ENCODE results near the gene RABGAP1L.
"Not testable (repeated sequence)": the region's sequence is repeated elsewhere in the genome, so short reads cannot be mapped to it uniquely, and the experiment has no call there.

The RABGAP1L gene

GRCh38 chr1:174682419-174683008, 523.2 kb downstream of the RABGAP1L start:
- no peak for DNase-seq

DNA sequence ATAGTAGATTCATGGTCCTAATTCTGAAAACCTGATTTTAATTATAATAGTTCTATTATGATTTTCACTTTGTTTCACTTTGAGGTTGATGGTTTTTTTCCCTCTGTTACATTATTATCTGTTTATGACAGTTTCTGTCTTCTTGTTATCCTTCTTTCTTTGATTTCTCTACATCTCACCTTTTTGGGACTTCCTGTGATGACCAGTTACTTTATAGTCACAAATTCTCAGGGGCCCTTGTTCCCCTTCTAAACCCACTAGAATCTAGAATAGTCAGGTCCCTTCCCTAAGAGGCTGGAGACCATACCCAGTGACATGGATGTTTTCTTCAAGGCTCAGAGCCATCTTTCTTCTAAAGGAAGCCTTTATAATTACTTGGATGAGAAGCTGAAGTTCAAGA, 526.9 kb downstream of the RABGAP1L start:
- no peak for DNase-seq

- no peak for DNase-seq
Observed at GRCh38 chr1:174689524-174689923, 530.2 kb downstream of the RABGAP1L start.

DNA sequence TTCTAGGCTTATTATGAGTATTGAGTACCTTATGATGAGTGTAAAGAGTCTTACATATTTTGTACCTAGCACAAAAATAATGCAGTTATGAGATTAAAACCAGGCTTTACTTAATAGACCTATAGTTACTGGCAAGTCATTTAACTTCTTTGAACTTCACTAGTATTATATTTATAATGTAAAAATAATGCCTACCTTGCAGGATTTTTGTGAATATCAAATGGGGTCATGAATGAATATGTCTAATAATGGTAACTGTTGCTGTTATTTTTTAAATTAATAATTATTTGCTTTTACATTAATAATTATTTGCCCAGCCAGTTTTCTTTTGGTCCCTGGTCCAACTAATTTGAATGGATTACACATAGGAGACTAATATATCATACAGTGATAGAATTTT, 530.9 kb downstream of the RABGAP1L start:
- DNase-seq, result no peak

DNA sequence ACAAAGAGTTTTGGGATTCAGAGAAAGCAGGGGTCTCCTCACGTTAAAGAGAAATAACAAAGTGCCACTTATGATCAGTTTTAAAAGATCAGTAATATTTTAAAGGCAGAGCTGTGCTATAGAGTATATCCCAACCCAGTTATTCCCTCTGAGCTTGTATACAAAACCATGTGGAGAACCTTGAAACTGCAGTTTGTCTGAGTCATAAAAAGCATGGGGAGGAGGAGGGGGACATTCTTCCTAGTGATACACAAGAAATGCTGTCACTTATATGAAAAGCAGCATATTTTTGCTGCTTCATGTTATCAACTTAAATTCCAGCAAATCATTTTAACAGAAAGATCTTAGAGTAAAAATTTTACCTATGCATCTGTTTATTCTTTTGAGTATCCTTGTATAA, 533.0 kb downstream of the RABGAP1L start:
- DNase-seq, result no peak

- no peak for DNase-seq
Observed at GRCh38 chr1:174693085-174693484, 533.8 kb downstream of the RABGAP1L start.

GRCh38 chr1:174693539-174693938, 534.2 kb downstream of the RABGAP1L start:
- not testable (repeated sequence) for DNase-seq

- DNase-seq, result no peak
Observed at GRCh38 chr1:174696026-174696821, 536.9 kb downstream of the RABGAP1L start.

DNA sequence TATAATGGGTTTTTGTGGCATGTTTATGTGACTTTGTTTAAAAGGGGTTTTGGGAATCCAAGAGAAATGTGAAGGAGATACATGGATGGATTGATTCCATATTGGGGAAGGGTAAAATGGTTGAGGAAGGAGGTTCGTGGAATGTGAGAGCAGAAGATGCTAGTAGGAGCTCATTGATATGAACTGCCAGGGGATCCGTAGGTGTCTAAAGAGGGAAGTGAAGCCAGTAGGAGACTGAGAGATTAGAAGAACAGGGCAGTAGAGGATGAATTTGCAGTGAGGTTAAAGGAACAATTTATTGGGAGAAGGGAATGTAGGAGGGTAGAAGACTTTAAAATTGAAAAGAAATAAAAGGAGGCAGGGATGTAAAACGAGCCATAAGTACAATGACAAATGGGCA, 541.0 kb downstream of the RABGAP1L start:
- no peak for DNase-seq

DNA sequence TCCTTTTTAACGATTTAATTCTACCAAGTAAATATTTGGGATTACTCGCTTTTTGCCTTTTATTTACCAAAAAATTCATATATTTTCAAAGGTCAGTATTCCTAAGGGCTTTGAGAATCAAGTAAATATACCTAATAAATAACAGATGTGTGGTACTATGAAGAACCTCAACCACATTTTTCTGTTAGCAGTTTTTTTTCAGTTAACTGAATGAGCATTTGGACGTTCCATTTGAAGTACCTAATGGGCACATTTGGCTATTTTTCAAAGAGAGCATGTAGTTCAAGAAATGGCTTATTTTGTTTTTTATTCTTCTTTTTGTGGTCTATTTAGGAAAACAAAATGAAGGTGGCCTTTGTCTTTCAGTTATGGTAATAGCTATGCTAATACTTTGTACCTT, 541.5 kb downstream of the RABGAP1L start:
- no peak for DNase-seq

GRCh38 chr1:174701565-174701964, 542.2 kb downstream of the RABGAP1L start:
- DNase-seq, result no peak

GRCh38 chr1:174702011-174702410, 542.7 kb downstream of the RABGAP1L start:
- DNase-seq, result no peak

DNA sequence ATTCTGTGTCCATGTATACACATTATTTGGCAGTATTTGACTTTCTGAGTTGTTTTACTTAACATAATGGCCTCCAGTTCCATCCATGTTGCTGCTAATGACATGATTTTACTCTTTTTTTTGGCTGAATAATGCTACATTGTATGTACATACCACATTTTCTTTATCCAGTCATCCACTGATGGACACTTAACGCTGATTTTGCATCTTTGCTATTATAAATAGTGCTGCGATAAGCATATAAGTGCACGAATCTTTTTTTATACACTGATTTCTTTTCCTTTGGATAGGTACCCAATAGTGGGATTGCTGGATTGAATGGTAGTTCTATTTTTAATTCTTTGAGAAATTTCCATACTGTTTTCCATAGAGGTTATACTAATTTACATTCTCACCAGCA, 544.0 kb downstream of the RABGAP1L start:
- DNase-seq, result no peak

GRCh38 chr1:174704300-174704699, 545.0 kb downstream of the RABGAP1L start:
- DNase-seq, result no peak

DNA sequence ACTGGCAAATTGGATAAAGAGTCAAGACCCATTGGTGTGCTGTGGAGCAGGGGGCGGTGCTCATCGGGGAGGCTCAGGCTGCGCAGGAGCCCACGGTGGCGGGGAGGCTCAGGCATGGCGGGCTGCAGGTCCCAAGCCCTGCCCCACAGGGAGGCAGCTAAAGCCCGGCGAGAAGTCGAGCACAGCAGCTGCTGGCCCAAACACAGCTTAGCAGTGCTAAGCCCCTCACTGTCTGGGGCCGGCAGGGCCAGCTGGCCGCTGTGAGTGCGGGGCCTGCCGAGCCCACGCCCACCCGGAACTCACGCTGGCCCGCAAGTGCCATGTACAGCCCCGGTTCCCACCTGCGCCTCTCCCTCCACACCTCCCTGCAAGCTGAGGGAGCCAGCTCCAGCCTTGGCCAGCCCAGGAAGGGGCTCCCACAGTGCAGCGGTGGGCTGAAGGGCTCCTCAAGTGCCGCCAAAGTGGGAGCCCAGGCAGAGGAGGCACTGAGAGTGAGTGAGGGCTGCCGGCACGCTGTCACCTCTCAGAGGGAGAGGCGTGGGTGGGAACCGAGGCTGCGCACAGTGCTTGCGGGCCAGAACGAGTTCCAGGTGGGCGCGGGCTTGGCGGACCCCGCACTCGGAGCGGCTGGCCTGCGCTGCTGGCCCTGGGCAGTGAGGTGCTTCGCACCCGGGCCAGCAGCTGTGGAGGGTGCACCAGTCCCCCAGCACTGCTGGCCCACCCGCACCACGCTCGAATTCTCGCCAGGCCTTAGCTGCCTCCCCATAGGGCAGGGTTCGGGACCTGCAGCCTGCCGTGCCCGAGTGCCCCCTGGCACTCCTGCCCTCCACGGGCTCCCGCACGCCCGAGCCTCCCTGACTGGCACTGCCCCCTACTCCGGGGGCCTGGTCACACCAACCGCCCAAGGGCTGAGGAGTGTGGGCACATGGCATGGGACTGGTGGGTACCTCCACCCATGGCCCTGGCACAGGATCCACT, 551.8 kb downstream of the RABGAP1L start:
- DNase-seq, result no peak

DNA sequence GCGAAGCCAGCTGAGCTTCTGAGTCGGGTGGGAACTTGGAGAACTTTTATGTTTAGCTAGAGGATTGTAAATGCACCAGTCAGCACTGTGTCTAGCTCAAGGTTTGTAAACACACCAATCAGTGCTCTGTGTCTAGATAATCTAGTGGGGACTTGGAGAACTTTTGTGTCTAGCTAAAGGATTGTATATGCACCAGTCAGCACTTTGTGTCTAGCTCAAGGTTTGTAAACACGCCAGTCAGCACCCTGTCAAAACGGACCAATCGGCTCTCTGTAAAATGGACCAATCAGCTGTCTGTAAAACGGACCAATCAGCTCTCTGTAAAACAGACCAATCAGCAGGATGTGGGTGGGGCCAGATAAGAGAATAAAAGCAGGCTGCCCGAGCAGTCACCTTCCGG, 552.5 kb downstream of the RABGAP1L start:
- DNase-seq, result not testable (repeated sequence)

DNA sequence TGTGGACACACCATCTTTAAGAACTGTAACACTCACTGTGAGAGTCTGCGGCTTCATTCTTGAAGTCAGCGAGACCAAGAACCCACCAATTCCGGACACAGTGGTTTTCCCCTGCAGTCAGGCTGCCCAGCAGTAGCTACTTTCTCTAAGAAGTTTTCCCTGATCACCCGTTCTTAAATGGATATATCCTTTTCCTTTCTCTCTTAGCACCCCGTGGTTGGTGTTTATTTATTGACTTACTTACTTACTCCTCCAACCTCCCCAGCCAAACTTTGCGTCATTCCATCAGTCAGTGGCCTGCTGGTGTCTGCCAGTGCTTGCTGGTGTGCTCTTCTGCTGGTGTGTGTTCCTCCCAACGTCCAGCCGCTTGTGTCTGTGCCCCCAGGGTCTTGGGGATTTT, 553.2 kb downstream of the RABGAP1L start:
- DNase-seq, result no peak

DNA sequence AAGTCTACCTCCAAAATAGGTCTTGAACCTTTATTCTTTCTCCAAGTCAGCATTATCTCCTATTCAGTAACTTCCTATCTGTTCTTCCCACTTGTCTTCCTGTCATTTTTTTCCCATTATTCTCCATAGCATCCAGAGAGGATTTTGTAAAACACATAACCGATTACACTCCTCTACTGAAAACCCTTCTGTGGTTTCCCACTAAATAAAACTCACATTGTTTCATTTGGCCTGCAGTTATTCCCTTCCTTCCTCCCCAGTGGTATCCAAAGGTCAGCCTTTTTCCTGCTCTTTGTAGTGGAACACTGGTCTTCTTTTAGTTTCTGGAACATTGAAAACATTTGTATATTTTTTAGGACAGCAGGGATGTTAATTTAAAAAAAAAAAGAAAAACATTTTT, 554.5 kb downstream of the RABGAP1L start:
- no peak for DNase-seq

DNA sequence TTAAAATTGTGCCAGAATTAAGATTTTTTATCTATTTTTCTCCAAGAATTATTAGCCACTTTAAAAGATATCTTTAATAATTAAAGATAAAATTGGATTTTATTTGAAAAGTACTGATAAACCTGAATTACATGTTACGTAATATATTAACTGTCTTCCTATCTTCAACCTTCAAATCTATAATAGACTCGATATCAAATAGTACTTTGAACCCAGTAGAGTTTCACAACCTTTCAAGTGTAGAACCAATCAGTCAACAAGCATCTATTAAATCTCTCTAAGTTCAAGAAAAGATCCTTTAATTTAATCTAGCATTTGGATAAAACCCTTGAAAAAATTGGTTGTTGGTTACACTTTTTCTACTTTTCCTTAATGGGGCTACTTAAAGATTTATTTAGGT, 559.9 kb downstream of the RABGAP1L start:
- no peak for DNase-seq

DNA sequence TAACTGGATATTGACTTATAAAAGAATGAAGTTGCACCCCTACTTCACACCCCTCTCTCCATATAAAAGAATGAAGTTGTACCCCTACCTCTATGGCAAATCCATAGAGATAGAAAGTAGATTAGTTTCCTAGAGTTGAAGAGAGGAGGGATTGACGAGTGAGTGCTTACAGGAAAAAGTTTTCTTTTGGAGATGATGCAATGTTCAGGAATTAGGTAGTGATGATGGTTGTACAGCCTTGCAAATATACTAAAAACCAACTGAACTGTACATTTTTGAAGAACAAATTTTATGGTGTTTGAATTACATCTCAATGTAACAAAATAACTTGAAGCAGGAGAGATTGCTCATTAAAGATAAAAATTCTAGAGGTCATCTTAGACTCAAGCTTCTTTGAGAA, 561.3 kb downstream of the RABGAP1L start:
- DNase-seq, result no peak

GRCh38 chr1:174721246-174721645, 561.9 kb downstream of the RABGAP1L start:
- DNase-seq, result no peak

DNA sequence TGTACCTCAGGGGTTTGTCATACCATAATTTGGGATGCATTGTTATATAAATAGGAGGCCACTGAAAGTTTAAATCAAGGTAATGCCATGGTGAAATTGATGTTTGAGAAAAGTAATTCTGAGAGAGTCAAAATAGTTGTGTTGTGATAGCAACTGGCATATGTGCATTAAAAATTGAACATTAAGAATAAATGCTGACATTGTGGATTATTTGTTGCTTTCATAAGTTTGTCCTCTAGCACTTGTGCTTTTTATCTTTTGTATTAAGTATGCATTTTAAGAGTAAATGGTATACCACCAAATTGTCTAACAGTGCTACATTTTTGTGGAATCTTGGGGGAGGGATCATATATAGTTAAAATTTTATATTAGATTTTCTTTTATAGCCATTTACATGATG, 564.5 kb downstream of the RABGAP1L start:
- DNase-seq, result no peak

- DNase-seq, result no peak
Observed at GRCh38 chr1:174724219-174724618, 564.9 kb downstream of the RABGAP1L start.

Data from NCI-H2029 treated with DMSO at 0.1 percent for 48 hours (cell line).